Measurements from ENCODE around the gene SLC2A13.
"Not testable (repeated sequence)": the region's sequence is repeated elsewhere in the genome, so short reads cannot be mapped to it uniquely, and the experiment has no call there.

The SLC2A13 gene

DNA sequence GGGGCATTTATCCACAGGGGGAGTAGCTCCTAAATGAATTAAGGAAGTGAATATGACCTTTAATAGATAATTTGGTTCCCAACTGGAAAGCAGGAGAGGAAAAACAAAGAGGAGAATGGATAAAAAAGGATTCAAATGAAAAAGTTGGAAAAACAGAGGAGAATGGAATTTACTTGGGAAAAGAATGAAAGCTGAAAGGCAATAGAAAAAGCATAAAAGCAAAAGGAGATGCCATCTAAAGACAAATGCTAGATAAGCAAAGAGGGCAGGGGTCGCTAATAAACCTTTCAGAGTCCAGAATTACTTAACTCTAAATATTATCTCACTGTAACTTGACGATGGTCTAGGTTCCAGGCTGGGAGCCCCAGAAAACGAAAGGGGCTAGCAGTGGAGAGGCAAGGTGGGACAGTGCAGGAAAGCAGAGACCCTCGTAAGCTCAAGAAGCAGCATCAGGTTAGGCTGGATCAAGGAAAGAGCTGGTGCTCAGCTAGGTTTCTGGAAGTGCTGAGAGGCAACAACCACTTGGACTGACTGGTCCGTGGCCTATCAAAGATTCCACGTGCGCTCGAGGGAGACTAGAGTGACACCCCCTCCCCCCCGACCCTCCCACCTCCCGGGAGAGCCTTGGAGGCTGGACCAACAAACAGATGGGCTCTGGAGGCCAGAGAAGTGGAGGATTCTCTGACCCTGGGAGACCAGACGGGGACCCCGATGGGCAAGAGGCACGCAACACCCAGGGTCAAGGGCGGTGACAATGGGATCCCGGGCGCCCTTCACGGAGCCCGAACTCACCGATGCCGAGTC, 1.2 kb downstream of the SLC2A13 start:
- DNase-seq: peak; percentile 4

DNA sequence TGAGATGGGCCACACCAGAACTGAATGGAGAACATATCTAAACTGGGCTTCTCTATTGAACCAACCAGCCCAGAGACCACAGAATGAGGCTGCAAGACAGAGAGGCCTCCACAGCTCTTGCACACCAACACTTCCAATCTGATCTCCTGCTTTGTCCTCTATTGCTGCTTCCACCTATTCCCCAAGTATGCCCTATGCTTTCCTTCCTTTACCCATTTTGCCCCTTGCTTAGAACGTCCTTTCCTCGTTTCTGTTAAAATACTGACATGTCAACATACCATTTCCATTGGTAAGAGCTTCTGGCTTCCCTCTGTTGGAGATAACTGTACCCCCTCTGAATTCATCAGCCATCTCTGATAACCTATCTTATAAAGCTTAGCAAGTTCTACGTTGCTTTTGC, 2.8 kb downstream of the SLC2A13 start:
- DNase-seq: no peak

DNA sequence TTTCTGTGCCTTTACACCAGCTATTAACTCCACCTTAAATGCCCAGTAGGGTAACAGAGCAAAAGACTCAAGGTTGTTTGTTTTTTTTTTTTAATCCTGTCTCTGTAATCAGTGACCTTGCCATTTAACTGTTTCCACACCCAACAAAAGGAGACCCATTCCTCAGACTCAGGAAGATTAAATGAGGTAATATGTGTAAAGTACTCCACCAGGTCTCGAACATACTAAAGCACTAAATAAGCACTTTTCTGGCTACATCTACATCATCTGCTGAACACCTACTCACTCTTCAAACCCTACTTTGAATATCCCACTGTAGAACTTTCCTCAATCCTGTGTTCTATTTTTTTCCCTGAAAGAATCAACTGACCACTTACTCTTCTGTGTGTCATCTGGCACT, 4.1 kb downstream of the SLC2A13 start:
- no peak for DNase-seq

DNA sequence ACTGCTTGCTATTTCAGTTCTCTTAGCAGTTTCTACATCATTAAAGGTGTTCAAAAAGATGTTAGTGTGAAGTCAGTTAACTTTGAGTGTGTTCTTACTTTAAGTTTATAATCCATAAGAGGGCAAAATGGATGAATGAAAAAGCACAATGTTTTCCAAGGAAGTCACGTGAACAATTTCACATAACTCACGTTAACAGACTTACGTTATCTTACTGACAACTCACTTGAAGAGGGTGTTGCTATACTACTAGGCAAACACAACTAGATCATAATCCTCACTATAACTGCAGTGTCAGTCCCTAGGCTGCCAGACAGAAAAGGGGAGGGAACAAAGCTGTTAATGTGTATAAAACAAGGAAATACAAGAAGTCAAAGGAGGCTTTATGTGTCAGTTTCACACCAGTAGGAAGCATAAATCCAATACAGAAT, 6.4 kb downstream of the SLC2A13 start:
- DNase-seq: no peak

DNA sequence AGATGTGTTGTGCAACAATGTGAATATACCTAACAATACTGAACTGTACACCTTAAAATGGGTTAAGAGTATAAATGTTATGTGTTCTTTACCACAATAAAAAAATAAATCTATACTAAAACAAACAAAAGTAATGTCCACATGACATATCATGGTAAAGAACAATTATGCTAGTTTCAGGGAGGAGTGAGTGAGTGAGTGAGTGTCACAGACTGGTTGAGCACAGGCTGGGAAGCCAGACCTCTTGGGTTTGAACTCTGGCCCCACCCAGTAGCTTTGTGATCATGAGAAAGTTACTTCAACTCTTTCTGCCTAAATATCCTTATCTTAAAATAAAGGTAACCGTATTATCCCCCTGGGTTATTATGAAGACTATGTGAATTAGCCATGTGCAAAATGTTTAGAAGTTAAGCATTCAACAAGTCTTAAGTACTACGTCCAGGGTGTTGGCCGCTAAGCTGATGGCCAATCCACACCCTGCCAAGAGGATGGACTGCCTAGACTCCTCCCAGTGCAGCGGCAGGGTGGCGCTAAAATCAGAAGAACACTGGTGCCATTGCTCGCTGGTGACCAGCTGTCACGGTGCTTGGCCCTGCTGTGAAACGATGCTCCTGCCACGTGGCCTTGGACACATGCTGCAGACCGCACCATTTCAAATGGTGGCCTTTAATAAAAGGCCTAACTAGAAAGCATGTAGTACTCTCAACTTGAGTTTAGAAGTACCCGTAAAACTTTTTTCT, 7.3 kb downstream of the SLC2A13 start:
- no peak for DNase-seq

- DNase-seq: no peak
Measured at GRCh38 chr12:40093512-40093911, 12.4 kb downstream of the SLC2A13 start.

DNA sequence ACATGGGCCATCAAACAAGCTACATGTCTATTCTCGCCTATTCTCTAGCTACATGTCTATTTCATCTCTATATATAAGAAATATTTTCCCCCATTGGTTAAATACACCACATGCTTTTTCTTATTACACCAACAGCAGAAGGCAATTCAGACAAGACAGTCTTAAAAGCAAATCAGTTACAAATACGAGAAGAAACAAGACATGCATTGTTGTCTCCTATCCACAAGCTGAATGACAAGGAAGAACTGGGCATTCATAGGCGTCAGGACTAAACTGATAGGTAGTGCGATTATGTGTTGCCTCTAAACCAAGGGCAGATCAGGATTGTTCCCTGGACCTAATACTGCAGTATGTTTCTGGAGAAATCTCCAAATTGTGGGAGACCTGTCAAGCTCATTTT, 19.4 kb downstream of the SLC2A13 start:
- DNase-seq: no peak

DNA sequence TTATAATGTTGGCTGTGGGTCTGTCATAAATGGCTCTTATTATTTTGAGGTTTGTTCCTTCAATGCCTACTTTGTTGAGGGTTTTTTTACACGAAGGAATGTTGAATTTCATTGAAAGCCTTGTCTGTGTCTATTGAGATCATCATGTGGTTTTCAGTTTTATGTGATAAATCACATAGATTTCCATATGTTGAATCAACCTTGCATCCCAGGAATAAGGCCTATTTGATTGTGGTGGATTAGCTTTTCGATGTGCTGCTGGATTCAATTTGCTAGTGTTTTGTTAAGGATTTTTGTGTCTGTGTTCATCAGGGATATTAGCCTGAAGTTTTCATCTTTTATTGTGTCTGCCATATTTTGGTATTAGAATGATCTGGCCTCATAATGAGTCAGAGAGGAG, 27.6 kb downstream of the SLC2A13 start:
- DNase-seq: no peak

DNA sequence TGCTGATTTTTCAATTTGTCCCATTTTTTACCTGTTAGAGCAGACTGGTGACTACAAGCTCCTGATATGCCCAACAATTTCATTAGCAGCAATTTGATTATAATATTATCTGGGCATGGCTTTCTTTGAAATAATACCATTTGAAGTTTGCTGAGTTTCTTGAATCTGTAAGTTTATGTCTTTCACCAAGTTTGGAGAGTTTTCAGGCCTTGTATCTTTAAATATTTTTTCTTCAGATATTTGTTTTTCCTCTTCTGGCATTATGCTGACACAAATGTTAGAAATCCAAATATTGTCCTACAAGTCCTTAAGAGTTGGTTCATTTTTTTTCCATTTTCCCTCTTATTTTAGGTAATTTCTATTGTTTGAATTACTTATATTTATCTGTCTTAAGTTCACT, 30.4 kb downstream of the SLC2A13 start:
- no peak for DNase-seq

DNA sequence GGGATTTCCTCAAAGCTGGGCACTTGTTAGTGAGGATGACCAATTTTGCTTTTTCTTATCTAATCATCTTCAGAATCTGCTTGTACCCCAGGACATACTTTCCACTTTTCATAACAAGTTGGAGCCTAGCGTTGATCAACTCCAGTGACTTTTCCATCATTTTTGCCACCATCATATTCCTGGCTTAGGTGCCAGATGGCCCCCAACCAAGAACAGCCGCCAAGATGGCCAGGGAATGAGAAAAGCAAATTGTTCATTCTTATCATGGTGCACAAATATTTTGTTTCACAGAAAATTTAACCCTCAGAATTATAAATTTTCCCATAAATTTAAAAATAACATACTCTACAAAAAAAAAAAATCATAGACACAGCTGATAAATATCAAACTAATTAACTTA, 37.5 kb downstream of the SLC2A13 start:
- DNase-seq: no peak

- DNase-seq: no peak
Measured at GRCh38 chr12:40065636-40066035, 40.2 kb downstream of the SLC2A13 start.

DNA sequence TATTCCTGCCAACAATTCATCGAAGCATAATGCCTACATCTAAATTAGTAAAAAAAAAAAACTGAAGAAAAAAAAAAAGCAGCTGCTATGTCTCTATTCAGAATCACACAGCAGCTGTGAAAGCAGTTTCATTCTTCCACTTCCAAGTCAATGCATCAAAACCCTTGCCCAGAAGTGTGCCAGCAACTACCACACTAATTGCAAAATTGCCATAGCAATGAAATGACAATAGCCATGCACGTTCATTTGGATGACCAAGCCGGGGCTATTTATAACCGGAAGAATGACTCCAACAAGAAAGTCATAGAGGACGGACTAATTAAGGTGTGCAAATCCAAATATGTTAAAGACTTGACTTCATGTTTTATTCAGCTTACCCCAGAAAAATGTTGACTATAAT, 42.5 kb downstream of the SLC2A13 start:
- DNase-seq: no peak

DNA sequence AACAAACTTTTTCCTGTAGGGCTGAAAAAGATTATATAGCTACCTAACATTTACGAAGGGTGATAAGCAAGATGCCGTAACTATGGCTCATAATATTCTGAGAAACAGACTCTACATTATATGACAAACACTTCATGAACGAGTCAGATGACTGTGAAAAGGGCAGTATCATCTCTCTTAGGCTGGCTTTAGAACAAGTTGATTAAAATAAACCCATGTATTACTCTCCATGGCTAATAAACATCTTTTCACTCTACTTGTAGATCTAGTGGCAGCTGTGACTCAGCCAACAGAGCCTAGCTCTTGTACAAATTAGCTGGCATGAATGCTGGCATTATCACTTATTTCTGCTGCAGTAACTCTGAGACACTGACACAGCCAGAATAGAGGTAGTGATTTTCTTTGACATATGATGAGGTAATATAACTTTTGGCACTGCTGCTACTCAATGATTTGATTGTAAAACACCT, 47.1 kb downstream of the SLC2A13 start:
- no peak for DNase-seq

- DNase-seq: no peak
Measured at GRCh38 chr12:40056373-40056772, 49.5 kb downstream of the SLC2A13 start.

DNA sequence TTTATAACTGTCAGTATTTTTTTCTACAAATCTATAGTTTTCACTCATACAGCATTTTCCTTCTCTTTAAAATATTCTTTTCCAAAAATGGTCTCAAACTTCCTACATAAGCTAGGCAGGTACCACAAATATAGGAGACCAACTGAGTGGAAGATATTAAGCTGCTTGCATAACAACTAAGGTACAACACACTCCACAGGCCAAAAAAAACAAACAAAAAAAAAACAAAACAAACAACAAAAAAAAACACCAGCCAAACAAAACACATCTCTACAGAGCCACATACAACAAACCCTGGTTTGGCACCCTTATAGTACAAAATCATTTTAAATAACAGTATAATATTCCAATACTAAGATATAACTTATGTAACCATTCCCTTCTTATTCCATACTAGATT, 50.1 kb downstream of the SLC2A13 start:
- DNase-seq: no peak

- no peak for DNase-seq
Measured at GRCh38 chr12:40055228-40055579, 50.7 kb downstream of the SLC2A13 start.

DNA sequence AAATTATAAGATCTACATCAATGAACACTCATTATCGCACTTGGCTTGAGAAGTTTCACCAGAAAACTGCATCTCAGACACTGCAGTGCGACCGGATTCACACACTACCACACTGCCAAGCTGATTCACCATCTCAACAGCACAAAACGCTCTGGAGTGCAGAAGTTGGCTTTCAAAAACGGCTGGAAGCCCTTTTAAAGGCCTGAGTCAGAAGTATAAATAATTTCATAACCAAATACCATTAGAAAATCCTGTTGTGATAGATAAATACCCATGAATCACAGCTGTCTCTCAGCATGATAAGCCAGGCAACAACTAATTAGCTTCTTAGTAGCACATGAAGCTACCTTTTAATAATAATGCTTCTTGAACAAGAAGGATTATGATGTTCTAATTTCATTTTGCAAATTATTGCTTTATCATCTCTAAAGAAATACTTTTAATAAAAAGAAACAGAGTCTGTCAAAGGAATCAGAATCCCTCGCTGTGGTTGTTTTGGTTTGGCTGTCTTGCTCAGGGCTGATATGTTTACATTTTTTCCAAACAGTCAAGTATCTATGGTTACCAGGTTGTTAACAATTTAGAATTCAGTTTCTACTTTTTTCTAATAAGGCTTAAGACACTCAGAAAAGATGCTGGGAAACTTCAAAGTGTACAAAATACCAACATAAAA, 51.2 kb downstream of the SLC2A13 start:
- no peak for DNase-seq

DNA sequence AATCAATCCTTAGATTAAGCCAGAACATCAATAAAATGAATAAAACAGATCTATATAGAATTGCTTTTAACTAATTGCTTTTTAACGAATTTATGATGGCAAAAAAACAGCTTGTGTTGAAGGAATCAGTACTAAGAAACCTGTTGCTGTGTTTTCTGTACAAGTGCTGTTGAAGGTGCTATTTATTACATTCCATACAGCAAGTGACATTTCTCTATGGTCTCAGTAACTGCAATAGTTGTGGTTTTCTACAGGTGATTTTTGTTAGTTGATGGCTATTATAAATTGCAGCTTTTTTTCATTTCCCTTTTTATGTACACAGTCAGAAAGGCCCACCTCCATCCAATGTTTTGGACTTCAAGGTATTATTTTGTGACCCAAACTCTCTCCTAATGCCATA, 56.6 kb downstream of the SLC2A13 start:
- no peak for DNase-seq

DNA sequence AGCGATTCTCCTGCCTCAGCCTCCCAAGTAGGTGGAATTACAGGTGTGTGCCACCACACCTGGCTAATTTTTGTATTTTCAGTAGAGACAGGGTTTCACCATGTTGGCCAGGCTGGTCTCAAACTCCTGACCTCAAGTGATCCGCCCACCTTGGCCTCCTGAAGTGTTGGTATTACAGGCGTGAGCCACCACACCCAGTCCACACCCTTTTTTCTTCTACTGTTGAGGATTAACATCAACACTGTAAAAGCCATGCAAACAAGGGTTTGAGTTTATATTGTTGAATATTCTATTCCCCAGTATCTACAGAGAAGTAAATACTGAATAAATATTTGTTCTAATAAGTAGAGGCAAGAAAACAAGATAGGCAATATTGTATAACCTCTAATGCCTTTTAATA, 58.9 kb downstream of the SLC2A13 start:
- DNase-seq: not testable (repeated sequence)

GRCh38 chr12:40045656-40046055, 60.2 kb downstream of the SLC2A13 start:
- DNase-seq: no peak

DNA sequence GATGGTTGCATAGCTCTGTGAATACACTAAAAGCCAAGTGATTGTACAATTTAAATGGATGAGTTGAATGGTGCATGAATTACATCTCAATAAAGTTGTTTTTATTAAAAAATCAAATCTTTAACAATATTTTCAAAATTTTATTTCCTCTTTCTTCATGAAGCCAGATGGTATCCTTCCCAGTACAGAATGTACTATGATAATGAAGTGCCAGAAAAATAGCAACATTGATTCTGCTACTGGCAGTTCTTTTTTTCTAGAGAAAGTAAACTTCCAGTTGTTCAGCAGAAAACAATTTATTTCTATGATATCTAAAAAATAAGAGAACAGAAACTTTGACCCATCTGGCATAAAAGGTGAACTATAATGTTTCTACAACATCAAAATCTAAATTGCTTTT, 61.5 kb downstream of the SLC2A13 start:
- no peak for DNase-seq

DNA sequence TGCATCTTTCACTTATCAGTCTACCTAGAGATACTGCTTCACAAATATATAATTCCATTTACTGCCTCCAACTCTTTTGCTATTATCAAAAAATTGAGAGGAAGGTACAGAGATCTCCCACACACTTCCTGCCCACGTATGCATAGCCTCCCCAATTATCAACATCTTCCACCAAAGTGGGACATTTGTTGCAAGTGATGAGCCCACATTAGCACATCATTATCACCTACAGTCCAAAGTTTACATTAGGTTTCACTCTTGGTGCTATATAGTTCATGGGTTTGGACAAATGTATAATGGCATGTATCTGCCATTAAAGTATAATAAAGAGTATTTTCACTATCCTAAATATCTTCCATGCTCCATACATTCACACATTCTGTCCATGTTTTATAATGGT, 66.3 kb downstream of the SLC2A13 start:
- DNase-seq: no peak

DNA sequence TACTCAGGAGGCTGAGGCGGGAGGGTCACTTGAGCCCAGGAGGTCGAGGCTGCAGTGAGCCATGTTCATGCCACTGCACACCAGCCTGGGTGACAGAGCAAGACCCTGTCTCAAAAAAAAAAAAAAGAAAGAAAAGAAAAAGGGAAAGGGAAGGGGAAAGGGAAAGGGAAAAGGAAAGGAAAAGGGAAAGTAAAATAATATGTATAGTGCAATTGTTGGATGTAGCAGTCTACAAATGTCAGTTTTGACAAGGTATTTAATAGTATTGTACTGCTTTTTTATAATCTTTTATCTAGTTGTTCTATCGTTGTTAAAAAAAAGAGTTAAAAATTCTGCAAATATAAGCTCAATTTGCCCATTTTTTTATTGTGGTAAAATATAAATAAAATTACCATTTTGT, 67.3 kb downstream of the SLC2A13 start:
- DNase-seq: no peak

DNA sequence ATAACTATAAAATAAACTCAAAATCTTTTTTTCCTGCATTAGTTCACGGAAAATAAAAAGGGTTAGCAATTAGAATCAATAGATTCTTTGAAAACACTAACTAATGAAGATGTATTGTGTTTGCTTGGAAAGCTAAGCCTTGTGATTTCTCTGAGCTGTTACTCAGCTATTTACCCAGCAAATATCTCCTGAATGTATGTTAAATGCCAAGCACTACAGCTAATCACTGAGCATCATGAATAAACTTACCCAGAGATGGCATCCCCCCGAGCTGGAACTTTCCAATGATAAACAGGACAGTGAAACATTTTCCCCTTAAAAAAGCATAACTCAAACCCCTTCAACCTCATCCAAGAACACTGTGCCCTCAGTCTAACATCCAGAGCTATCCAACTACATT, 71.2 kb downstream of the SLC2A13 start:
- no peak for DNase-seq
